Small intestine (tissue), 7 donors: ENCODE results near the gene ABCF1. TPM values are rescaled to one million over a fixed set of nuclear protein-coding genes. Genes with fewer than 3 reads are reported as not detected.
"Not testable (repeated sequence)": the region's sequence is repeated elsewhere in the genome, so short reads cannot be mapped to it uniquely, and the experiment has no call there.

Experiments used
- DNase-seq, 2 donors: peaks; one replicate each; pipeline versions ENCODE4 v3.0.0 to v3.0.0-alpha.2; 2013
- FAIRE-seq: peaks from 2 replicates; lab custom pipeline; 2012; peaks lifted over from hg19 to GRCh38; lab: Jason Lieb, UNC
- H3K27ac ChIP-seq, 3 donors: one replicate each; pipeline ENCODE4 v1.5.1; 2013; ENCODE audit warnings: low read length in 2 of 3, mild to moderate bottlenecking in 2 of 3, control low read depth in 1 of 3, inconsistent platforms in 1 of 3, low read depth in 1 of 3, moderate library complexity in 1 of 3
- H3K27me3 ChIP-seq, 3 donors: one replicate each; pipeline ENCODE4 v1.6.1; 2013; ENCODE audit warnings: low read length in 3 of 3, inconsistent platforms in 1 of 3; ENCODE audit not compliant: control insufficient read depth in 3 of 3, insufficient read depth in 3 of 3
- H3K36me3 ChIP-seq, 3 donors: one replicate each; pipeline ENCODE4 v1.6.1; 2013; ENCODE audit warnings: low read length in 3 of 3, inconsistent platforms in 1 of 3, low read depth in 1 of 3, mild to moderate bottlenecking in 1 of 3, moderate library complexity in 1 of 3; ENCODE audit not compliant: control insufficient read depth in 3 of 3, insufficient read depth in 2 of 3
- H3K4me1 ChIP-seq, 3 donors: one replicate each; pipeline ENCODE4 v1.6.1; 2013; ENCODE audit warnings: low read length in 2 of 3, inconsistent platforms in 1 of 3, low read depth in 1 of 3, mild to moderate bottlenecking in 1 of 3, moderate library complexity in 1 of 3; ENCODE audit not compliant: control insufficient read depth in 3 of 3, insufficient read depth in 2 of 3
- H3K4me3 ChIP-seq, 3 donors: one replicate each; pipeline ENCODE4 v1.5.1; 2013; ENCODE audit warnings: low read length in 3 of 3, control low read depth in 1 of 3, inconsistent platforms in 1 of 3, low read depth in 1 of 3, mild to moderate bottlenecking in 1 of 3, moderate library complexity in 1 of 3
- H3K9me3 ChIP-seq, 2 donors: one replicate each; pipeline ENCODE4 v1.6.1; 2013; ENCODE audit warnings: low read depth in 1 of 2, low read length in 1 of 2; ENCODE audit not compliant: control insufficient read depth in 2 of 2, insufficient read depth in 1 of 2
- WGBS, 3 donors: extraction: QIAGEN DNeasy Blood & Tissue Kit; methylation state at CpG; one replicate each; pipeline ENCODE4 v1.1.7; 2013; 5-methylcytosine and 5-hydroxymethylcytosine counted together
- polyA plus RNA-seq, 4 donors: library from polyadenylated mRNA; stranded (reverse) in 3 of 4; unstranded in 1 of 4; fragments of 200-250 nt in 3 of 4; fragments of 120-200 nt in 1 of 4; gene quantifications; one replicate each; pipeline versions ENCODE4 v1.2.1 to v1.2.3, GENCODE V29; 2013
- donor health status: healthy with polysubstance abuse.
- donor health status: control.
- donor health status: control.
- donor health status: Bipolar disorder and iron deficiency.
- donor health status: healthy.

The ABCF1 gene
- polyA plus RNA-seq, 4 donors = 30.0 to 76.5 (median 38.8) TPM

DNA sequence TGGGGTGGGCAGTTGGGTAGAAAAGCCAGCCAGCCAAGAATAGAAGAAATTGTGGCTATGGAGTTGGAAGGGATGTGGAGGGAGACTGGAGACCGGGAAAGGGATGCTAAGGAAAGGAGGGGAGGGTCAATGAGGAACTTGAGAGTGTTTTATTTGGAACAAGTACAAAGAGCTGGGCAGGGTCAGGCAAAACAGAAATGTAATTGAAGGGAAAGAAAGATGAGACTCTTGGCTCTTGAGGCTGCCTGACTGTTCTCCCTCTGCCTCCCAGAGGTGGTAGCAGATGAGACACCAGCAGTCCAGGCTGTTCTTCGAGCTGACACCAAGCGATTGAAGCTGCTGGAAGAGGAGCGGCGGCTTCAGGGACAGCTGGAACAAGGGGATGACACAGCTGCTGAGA is 12.7 kb downstream of the ABCF1 start:
- peaks cover 44 to 92% (median 46%) of the 10 kb centered on the region in 3 donors for H3K36me3 ChIP-seq
- no peak for FAIRE-seq
- H3K4me1 ChIP-seq = no peaks in the 10 kb centered on the region
- no peak for DNase-seq
- no peaks in the 10 kb centered on the region for H3K9me3 ChIP-seq
- H3K4me3 ChIP-seq = no peak overlapping the region
- H3K27me3 ChIP-seq = no peaks in the 10 kb centered on the region
- no peak overlapping the region for H3K27ac ChIP-seq
- WGBS, 3 donors = 91 to 94% (median 91%) methylated on average over 5 of the region's 5 CpGs

GRCh38 chr6:30589754-30590358 is 18.6 kb downstream of the ABCF1 start:
- H3K27ac ChIP-seq = no peak overlapping the region
- FAIRE-seq = no peak
- 91 to 94% (median 92%) methylated on average over 15 of the region's 15 CpGs for WGBS, 3 donors

DNA sequence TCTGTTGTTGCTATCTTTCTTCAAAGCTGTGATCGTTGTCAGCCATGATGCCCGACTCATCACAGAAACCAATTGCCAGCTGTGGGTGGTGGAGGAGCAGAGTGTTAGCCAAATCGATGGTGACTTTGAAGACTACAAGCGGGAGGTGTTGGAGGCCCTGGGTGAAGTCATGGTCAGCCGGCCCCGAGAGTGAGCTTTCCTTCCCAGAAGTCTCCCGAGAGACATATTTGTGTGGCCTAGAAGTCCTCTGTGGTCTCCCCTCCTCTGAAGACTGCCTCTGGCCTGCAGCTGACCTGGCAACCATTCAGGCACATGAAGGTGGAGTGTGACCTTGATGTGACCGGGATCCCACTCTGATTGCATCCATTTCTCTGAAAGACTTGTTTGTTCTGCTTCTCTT is 19.3 kb downstream of the ABCF1 start:
- H3K27ac ChIP-seq = no peak overlapping the region
- no peak for DNase-seq
- H3K4me1 ChIP-seq = no peaks in the 10 kb centered on the region
- H3K36me3 ChIP-seq = peaks cover 22 to 77% (median 27%) of the 10 kb centered on the region in 3 donors
- no peaks in the 10 kb centered on the region for H3K27me3 ChIP-seq
- 80 to 86% (median 84%) methylated on average over 8 of the region's 8 CpGs for WGBS, 3 donors
- H3K4me3 ChIP-seq = no peak overlapping the region
- FAIRE-seq = no peak
- no peaks in the 10 kb centered on the region for H3K9me3 ChIP-seq

More at GRCh38 chr6:30589754-30590358, 18.6 kb downstream of the ABCF1 start:
- no peaks in the 10 kb centered on the region for H3K27me3 ChIP-seq
- no peaks in the 10 kb centered on the region for H3K9me3 ChIP-seq
- no peaks in the 10 kb centered on the region for H3K4me1 ChIP-seq
- H3K4me3 ChIP-seq = no peak overlapping the region
- no peak for DNase-seq
- H3K36me3 ChIP-seq = peaks cover 26 to 83% (median 29%) of the 10 kb centered on the region in 3 donors

DNA sequence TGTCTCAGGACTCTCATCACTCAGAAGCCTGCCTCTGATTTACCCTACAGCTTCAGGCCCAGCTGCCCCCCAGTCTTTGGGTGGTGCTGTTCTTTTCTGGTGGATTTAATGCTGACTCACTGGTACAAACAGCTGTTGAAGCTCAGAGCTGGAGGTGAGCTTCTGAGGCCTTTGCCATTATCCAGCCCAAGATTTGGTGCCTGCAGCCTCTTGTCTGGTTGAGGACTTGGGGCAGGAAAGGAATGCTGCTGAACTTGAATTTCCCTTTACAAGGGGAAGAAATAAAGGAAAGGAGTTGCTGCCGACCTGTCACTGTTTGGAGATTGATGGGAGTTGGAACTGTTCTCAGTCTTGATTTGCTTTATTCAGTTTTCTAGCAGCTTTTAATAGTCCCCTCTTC is 19.8 kb downstream of the ABCF1 start:
- Histone ChIP-seq H3K27me3 (no peaks in the 10 kb centered on the region), H3K36me3 (peaks cover 17 to 72% (median 22%) of the 10 kb centered on the region in 3 donors), H3K4me3 (no peak overlapping the region), H3K27ac (no peak overlapping the region), H3K4me1 (no peaks in the 10 kb centered on the region), H3K9me3 (no peaks in the 10 kb centered on the region)
- FAIRE-seq (no peak), DNase-seq (no peak)
- 37 to 65% (median 46%) methylated on average over 1 of the region's 1 CpG for WGBS, 3 donors

DNA sequence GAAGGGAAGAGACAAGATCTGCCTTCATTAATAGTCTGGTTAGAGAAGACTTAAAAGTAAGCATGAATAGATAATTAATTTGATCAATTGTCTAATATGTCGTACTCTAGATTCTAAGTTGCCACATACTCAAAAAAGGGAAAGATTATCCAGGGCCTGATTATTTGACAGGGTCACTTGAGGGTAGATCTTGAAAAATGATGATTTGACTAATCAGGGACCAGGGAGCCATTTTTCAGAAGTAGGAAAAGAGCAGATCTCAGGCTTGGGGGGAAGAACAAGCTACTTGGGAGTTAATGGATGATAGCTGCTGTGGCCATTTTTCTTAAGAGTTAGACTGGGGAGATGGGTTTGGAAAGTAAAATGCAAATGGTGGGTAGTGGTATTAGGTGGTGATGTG is 21.0 kb downstream of the ABCF1 start:
- no peak for DNase-seq
- no peaks in the 10 kb centered on the region for H3K27me3 ChIP-seq
- no peak overlapping the region for H3K27ac ChIP-seq
- no peaks in the 10 kb centered on the region for H3K9me3 ChIP-seq
- WGBS, 3 donors = 93 to 100% (median 100%) methylated on average over 1 of the region's 1 CpG
- no peaks in the 10 kb centered on the region for H3K4me1 ChIP-seq
- FAIRE-seq = no peak
- peaks cover 10 to 66% (median 14%) of the 10 kb centered on the region in 3 donors for H3K36me3 ChIP-seq
- no peak overlapping the region for H3K4me3 ChIP-seq

GRCh38 chr6:30597315-30598144 is 26.3 kb downstream of the ABCF1 start:
- H3K4me3 ChIP-seq, FAIRE-seq, H3K9me3 ChIP-seq, H3K27me3 ChIP-seq, H3K4me1 ChIP-seq, H3K27ac ChIP-seq: not testable (repeated sequence)
- WGBS, 3 donors = 68 to 77% (median 74%) methylated on average over 9 to 15 of the region's 15 CpGs
- peak; percentile 80 to 85 for DNase-seq
- peaks cover 7 to 58% (median 17%) of the 10 kb centered on the region in 3 donors for H3K36me3 ChIP-seq

GRCh38 chr6:30598912-30599624 is 27.8 kb downstream of the ABCF1 start:
- no peak for DNase-seq
- Histone ChIP-seq H3K4me1 (no peaks in the 10 kb centered on the region), H3K27ac (no peak overlapping the region), H3K36me3 (peaks cover 21 to 64% (median 29%) of the 10 kb centered on the region in 3 donors), H3K9me3 (no peaks in the 10 kb centered on the region), H3K27me3 (no peaks in the 10 kb centered on the region), H3K4me3 (no peak overlapping the region)
- no peak for FAIRE-seq
- 77 to 84% (median 78%) methylated on average over 12 of the region's 12 CpGs for WGBS, 3 donors

DNA sequence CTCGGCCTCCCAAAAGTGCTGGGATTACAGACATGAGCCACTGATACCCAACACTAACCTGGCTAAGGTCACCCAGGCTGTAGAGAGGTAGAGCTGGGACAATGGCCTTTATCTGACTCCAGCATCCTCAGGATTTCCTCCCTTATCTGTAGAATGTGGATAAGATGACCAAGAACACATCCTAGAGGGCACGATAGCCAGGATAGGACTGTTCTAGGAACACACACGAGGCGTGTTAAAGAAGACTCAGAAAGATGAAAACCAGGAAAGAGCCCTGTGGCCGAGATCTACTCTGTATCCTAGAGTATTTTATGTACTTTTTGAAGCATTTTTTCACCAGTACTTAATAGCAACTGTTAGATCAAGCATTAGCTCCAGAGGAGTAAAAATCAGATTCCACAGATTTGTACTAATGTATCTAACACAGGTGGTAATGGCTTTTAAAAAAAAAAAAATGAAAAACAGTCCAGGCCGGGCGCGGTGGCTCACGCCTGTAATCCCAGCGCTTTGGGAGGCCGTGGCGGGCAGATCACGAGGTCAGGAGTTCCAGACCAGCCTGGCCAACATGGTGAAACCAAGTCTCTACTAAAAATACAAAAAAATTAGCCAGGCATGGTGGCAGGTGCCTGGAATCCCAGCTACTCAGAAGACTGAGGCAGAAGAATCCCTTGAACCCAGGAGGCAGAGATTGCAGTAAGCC is 28.5 kb downstream of the ABCF1 start:
- H3K4me3 ChIP-seq = no peak overlapping the region
- FAIRE-seq (no peak), DNase-seq (no peak)

More for the DNA sequence above, 28.5 kb downstream of the ABCF1 start:
- Histone ChIP-seq H3K36me3 (peaks cover 29 to 65% (median 35%) of the 10 kb centered on the region in 3 donors), H3K4me1 (no peaks in the 10 kb centered on the region), H3K27ac (no peak overlapping the region), H3K9me3 (no peaks in the 10 kb centered on the region), H3K27me3 (no peaks in the 10 kb centered on the region)
- WGBS, 3 donors = 71 to 81% (median 71%) methylated on average over 13 of the region's 13 CpGs
